ENCODE results near the gene PNPLA1. TPM values are rescaled to one million over a fixed set of nuclear protein-coding genes. Genes with fewer than 3 reads are reported as not detected.
A peak's percentile ranks its signal among the peaks of the same experiment; 100 is the strongest.

Gene PNPLA1
- total and polyA plus RNA-seq, 10 of the 15 experiments (the other 5 are each of a cell fraction or from before 2014, with no cell fraction given): 0.04 TPM; not detected in 9

DNA sequence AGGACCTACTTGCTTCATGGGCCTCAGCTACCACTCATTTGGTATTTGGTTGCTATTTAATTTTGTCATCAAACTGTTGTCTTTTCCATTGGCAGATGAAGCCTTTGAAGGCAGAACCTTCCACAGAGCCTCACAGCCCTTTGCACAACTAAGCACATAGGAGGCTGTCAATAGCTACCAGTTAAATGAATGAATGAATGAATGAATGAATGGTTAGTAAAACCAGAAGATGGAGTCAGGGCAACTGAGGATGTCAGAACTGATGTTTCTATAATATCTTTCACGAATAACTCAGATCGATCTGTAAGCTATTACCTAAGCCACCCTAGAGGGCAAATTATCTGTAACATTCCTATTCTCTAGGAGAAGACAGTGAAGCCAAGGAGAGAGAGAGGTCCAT is 47.8 kb downstream of the PNPLA1 start:
- ChIA-PET POLR2A (interaction anchor here (1.6 kb wide), 1 partner anchor 23 kb away, joined by 3 read pairs; no protein-coding TSS in a partner anchor), CTCF (interaction anchor here (1.1 to 2.9 kb wide), 4 partner anchors 10 to 41 kb away, joined by 3 to 16 read pairs (median 7); no protein-coding TSS in a partner anchor), RAD21 (ENCODE audit: unreplicated experiment) (no interaction called here), SMC1A (ENCODE audit: uncharacterized antibody, unreplicated experiment) (interaction anchor here (0.6 to 2.6 kb wide), 3 partner anchors 17 to 361 kb away, joined by 3 to 9 read pairs (median 3); no protein-coding TSS in a partner anchor)
- Histone ChIP-seq H3K4me3 (no peak overlapping the region), H3K9me3 (replicated peaks; ENCODE audit: control insufficient read depth, insufficient read depth, low read length) (no peaks in the 10 kb centered on the region), H3K79me2 (ENCODE audit: control insufficient read depth, insufficient read depth, low read length) (no peaks in the 10 kb centered on the region), H3K27ac (ENCODE audit: control insufficient read depth, insufficient read depth) (no peak overlapping the region), H3K27me3 (replicated peaks in 1 of 2; ENCODE audit: control insufficient read depth in 2 of 2, insufficient read depth in 2 of 2, low read length in 1 of 2) (no peaks in the 10 kb centered on the region), H3K4me1 (ENCODE audit: control insufficient read depth, insufficient read depth, low read length) (peaks cover 10% of the 10 kb centered on the region), H3K36me3 (ENCODE audit: control insufficient read depth in 2 of 2, insufficient read depth in 2 of 2, low read length in 1 of 2) (no peaks in the 10 kb centered on the region), H3K4me2 (ENCODE audit: control insufficient read depth, insufficient read depth) (no peak overlapping the region), H4K20me1 (ENCODE audit: control insufficient read depth, insufficient read depth) (no peaks in the 10 kb centered on the region), H3K9ac (ENCODE audit: control insufficient read depth, insufficient read depth, low read length) (no peak overlapping the region), H2AFZ (ENCODE audit: control insufficient read depth, low read depth, low read length) (no peak overlapping the region)
- TF ChIP-seq BMI1 (IDR thresholded peaks at IDR 0.05; ENCODE audit: borderline replicate concordance) (no peak), ZNF24 (IDR thresholded peaks at IDR 0.05) (peak; percentile 60)
- FAIRE-seq (no peak), ATAC-seq (no peak), DNase-seq (ENCODE audit: low read depth, low spot score) (no peak)
- no TSS peak for BruUV-seq (replicated peaks)
- 96% methylated on average over 2 of the region's 2 CpGs for WGBS (ENCODE audit: insufficient coverage, insufficient replicate concordance, low lambda C conversion rate, missing lambda C conversion rate)
- intact Hi-C loops (cut with micrococcal nuclease; ENCODE audit: unreplicated experiment): no loop called here
- in situ Hi-C loops (cut with MboI): no loop called here

DNA sequence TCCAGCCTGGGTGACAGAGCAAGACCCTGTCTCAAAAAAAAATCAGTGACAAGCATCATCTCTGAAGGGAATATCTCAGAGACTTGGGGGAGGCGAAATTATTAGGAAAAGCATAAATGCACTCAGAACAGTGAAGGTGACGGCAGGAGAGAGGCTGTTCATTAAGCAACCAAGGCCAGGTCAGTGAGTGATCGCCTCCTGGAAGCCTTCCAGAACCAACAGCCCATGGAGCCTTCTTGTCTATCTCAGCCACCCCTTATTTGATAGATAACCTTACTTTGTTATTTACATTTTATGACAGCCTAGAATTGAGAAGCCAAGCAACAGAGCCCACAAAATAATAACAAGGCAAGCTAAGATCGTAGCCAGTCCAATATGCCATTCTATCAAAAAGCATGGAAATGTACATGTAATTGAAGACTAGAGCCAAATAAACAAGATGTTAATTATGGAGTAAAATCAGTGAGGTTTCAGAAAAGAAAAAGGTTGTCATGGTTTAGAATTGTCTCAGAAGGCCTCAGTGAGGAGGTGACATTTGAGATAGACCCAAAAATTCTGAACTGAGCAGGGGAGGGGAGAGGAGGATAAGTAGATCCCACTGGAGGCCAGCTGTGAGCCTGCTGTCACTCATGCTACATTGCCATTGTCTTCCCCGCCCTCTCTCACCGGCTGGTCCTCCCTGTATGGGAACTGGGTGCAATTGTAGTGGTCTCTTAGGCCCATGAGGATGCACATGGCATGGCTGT is 49.0 kb downstream of the PNPLA1 start:
- ChIA-PET SMC1A (ENCODE audit: uncharacterized antibody, unreplicated experiment) (interaction anchor here (0.6 to 3.0 kb wide), 4 partner anchors 14 to 700 kb away, joined by 3 to 9 read pairs (median 7); no protein-coding TSS in a partner anchor), POLR2A (no interaction called here), RAD21 (ENCODE audit: unreplicated experiment) (interaction anchor here (0.7 kb wide), 1 partner anchor 1274 kb away, joined by 3 read pairs; no protein-coding TSS in a partner anchor), CTCF (interaction anchor here (1.6 to 1.8 kb wide), 3 partner anchors 8 to 40 kb away, joined by 5 to 8 read pairs (median 6); no protein-coding TSS in a partner anchor)
- in situ Hi-C loops (cut with MboI): no loop called here
- 24% methylated on average over 6 of the region's 6 CpGs for WGBS (ENCODE audit: insufficient coverage, insufficient replicate concordance, low lambda C conversion rate, missing lambda C conversion rate)
- DNase-seq (ENCODE audit: low read depth, low spot score) (no peak), ATAC-seq (no peak), FAIRE-seq (no peak)
- H3K79me2 ChIP-seq (ENCODE audit: control insufficient read depth, insufficient read depth, low read length): no peaks in the 10 kb centered on the region
- no peaks in the 10 kb centered on the region for H4K20me1 ChIP-seq (ENCODE audit: control insufficient read depth, insufficient read depth)
- no peaks in the 10 kb centered on the region for H3K9me3 ChIP-seq (replicated peaks; ENCODE audit: control insufficient read depth, insufficient read depth, low read length)
- no peak overlapping the region for H3K27ac ChIP-seq (ENCODE audit: control insufficient read depth, insufficient read depth)
- no peak overlapping the region for H3K4me3 ChIP-seq
- intact Hi-C loops (cut with micrococcal nuclease; ENCODE audit: unreplicated experiment): no loop called here
- no peak overlapping the region for H3K9ac ChIP-seq (ENCODE audit: control insufficient read depth, insufficient read depth, low read length)
- no peaks in the 10 kb centered on the region for H3K27me3 ChIP-seq (replicated peaks in 1 of 2; ENCODE audit: control insufficient read depth in 2 of 2, insufficient read depth in 2 of 2, low read length in 1 of 2)
- H3K36me3 ChIP-seq (ENCODE audit: control insufficient read depth in 2 of 2, insufficient read depth in 2 of 2, low read length in 1 of 2): no peaks in the 10 kb centered on the region
- no TSS peak for BruUV-seq (replicated peaks)
- H3K4me1 ChIP-seq (ENCODE audit: control insufficient read depth, insufficient read depth, low read length): no peaks in the 10 kb centered on the region
- no peak overlapping the region for H2AFZ ChIP-seq (ENCODE audit: control insufficient read depth, low read depth, low read length)
- no peak overlapping the region for H3K4me2 ChIP-seq (ENCODE audit: control insufficient read depth, insufficient read depth)
- no peak for TF ChIP-seq MTA2 (IDR thresholded peaks at IDR 0.05; ENCODE audit: low read depth)
- no peak for TF ChIP-seq NR2F1 (conservative IDR thresholded peaks at IDR 0.05)
- TF ChIP-seq ZNF384 (IDR thresholded peaks at IDR 0.05; ENCODE audit: borderline replicate concordance, low read depth, low read length): no peak
- TF ChIP-seq, protein P1, sequence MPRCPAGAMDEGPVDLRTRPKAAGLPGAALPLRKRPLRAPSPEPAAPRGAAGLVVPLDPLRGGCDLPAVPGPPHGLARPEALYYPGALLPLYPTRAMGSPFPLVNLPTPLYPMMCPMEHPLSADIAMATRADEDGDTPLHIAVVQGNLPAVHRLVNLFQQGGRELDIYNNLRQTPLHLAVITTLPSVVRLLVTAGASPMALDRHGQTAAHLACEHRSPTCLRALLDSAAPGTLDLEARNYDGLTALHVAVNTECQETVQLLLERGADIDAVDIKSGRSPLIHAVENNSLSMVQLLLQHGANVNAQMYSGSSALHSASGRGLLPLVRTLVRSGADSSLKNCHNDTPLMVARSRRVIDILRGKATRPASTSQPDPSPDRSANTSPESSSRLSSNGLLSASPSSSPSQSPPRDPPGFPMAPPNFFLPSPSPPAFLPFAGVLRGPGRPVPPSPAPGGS (IDR thresholded peaks at IDR 0.05; ENCODE audit: borderline replicate concordance, insufficient read depth, low read depth, low read length, poor library complexity, severe bottlenecking): no peak
- TF ChIP-seq NFYB (IDR thresholded peaks at IDR 0.05; ENCODE audit: insufficient read depth, low read depth, low read length): no peak
- TF ChIP-seq NR2C2 (IDR thresholded peaks at IDR 0.05; ENCODE audit: borderline replicate concordance, control insufficient read depth, insufficient read length, low read depth): no peak
- no peak for TF ChIP-seq HCFC1 (IDR thresholded peaks at IDR 0.05; ENCODE audit: low read length)
- no peak for TF ChIP-seq PML (IDR thresholded peaks at IDR 0.05; ENCODE audit: low read length)
- TF ChIP-seq, protein P2, sequence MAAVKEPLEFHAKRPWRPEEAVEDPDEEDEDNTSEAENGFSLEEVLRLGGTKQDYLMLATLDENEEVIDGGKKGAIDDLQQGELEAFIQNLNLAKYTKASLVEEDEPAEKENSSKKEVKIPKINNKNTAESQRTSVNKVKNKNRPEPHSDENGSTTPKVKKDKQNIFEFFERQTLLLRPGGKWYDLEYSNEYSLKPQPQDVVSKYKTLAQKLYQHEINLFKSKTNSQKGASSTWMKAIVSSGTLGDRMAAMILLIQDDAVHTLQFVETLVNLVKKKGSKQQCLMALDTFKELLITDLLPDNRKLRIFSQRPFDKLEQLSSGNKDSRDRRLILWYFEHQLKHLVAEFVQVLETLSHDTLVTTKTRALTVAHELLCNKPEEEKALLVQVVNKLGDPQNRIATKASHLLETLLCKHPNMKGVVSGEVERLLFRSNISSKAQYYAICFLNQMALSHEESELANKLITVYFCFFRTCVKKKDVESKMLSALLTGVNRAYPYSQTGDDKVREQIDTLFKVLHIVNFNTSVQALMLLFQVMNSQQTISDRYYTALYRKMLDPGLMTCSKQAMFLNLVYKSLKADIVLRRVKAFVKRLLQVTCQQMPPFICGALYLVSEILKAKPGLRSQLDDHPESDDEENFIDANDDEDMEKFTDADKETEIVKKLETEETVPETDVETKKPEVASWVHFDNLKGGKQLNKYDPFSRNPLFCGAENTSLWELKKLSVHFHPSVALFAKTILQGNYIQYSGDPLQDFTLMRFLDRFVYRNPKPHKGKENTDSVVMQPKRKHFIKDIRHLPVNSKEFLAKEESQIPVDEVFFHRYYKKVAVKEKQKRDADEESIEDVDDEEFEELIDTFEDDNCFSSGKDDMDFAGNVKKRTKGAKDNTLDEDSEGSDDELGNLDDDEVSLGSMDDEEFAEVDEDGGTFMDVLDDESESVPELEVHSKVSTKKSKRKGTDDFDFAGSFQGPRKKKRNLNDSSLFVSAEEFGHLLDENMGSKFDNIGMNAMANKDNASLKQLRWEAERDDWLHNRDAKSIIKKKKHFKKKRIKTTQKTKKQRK (IDR thresholded peaks at IDR 0.05; ENCODE audit: low read depth, low read length): no peak
- no peak for TF ChIP-seq NFIC (IDR thresholded peaks at IDR 0.05; ENCODE audit: low read depth, low read length)
